Activated CD8-positive, alpha-beta T cell treated with anti-CD3 and anti-CD28 coated beads for 36 hours (primary cell): ENCODE results near the gene PRAC2. TPM values are rescaled to one million over a fixed set of nuclear protein-coding genes. Genes with fewer than 3 reads are reported as not detected.

Source experiments
- ATAC-seq: fragments of 200-7000 bp; cut with Tn5 transposase; one replicate; pipeline ENCODE4 v1.10.0; 2021; ENCODE audit warnings: mild to moderate bottlenecking, moderate library complexity
- CTCF ChIA-PET: fragments of 350-600 bp; sonication (Branson Sonifier 250); formaldehyde crosslinking; loops from one replicate; lab custom pipeline; 2021; ENCODE audit warnings: antibody characterized with exemption; lab: Charles Lee
- POLR2A ChIA-PET: fragments of 350-600 bp; sonication (Branson Sonifier 250); formaldehyde crosslinking; loops from one replicate; lab custom pipeline; 2021; ENCODE audit warnings: antibody characterized with exemption; lab: Charles Lee
- DNase-seq: peaks from one replicate; pipeline ENCODE4 v3.0.0-alpha.2; 2020
- H3K27ac Mint-ChIP-seq: one replicate; pipeline ENCODE4 v1.8.0; 2021; ENCODE audit warnings: mild to moderate bottlenecking, mixed read lengths
- H3K27me3 Mint-ChIP-seq: one replicate; pipeline ENCODE4 v1.8.0; 2021; ENCODE audit warnings: mixed read lengths
- H3K36me3 Mint-ChIP-seq: one replicate; pipeline ENCODE4 v1.8.0; 2021; ENCODE audit warnings: low read depth, mixed read lengths
- H3K4me1 Mint-ChIP-seq: one replicate; pipeline ENCODE4 v1.8.0; 2021; ENCODE audit warnings: low read depth, mixed read lengths
- H3K4me3 Mint-ChIP-seq: one replicate; pipeline ENCODE4 v1.8.0; 2021; ENCODE audit warnings: mild to moderate bottlenecking, moderate library complexity, mixed read lengths
- H3K9me3 Mint-ChIP-seq: one replicate; pipeline ENCODE4 v1.8.0; 2021; ENCODE audit warnings: mixed read lengths
- CTCF ChIP-seq: fragments of 200-600 bp; IDR thresholded peaks from one replicate; pipeline ENCODE4 v1.8.0; 2022; ENCODE audit warnings: antibody characterized with exemption, mild to moderate bottlenecking
- intact Hi-C: fragments of 100-400 bp; cut with micrococcal nuclease; formaldehyde crosslinking; loops from one replicate; pipeline ENCODE4 v1.10.0; 2022
- total RNA-seq, 2 experiments: library from RNA; stranded (reverse); gene quantifications; one replicate each; pipeline ENCODE4 v1.2.3, GENCODE V29; 2021

PRAC2 gene
- total RNA-seq, 2 experiments from 2014 or later: not detected

GRCh38 chr17:48747445-48748363 lies 24.7 kb downstream of the PRAC2 start:
- H3K9me3 Mint-ChIP-seq: no peaks in the 10 kb centered on the region
- DNase-seq: no peak
- H3K27me3 Mint-ChIP-seq: peaks cover 82% of the 10 kb centered on the region
- H3K4me1 Mint-ChIP-seq: no peaks in the 10 kb centered on the region
- no peak for TF ChIP-seq CTCF
- no peak overlapping the region for H3K27ac Mint-ChIP-seq
- no peaks in the 10 kb centered on the region for H3K36me3 Mint-ChIP-seq
- POLR2A ChIA-PET: interaction anchor here (0.7 to 1.1 kb wide), 3 partner anchors 19 to 24 kb away, joined by 3 read pairs; partner anchors contain the start of gene HOXB13
- ATAC-seq: no peak
- H3K4me3 Mint-ChIP-seq: no peak overlapping the region
- CTCF ChIA-PET: interaction anchor here (1.3 to 2.5 kb wide), 3 partner anchors 10 to 131 kb away, joined by 3 to 8 read pairs (median 4); no protein-coding TSS in a partner anchor
- intact Hi-C loops: no loop called here

GRCh38 chr17:48748718-48749566 lies 26.0 kb downstream of the PRAC2 start:
- Mint-ChIP-seq H3K27me3 (peaks cover 83% of the 10 kb centered on the region), H3K9me3 (no peaks in the 10 kb centered on the region), H3K4me1 (peaks cover 2% of the 10 kb centered on the region), H3K36me3 (no peaks in the 10 kb centered on the region), H3K4me3 (no peak overlapping the region), H3K27ac (no peak overlapping the region)
- DNase-seq: no peak
- intact Hi-C loops: no loop called here
- ChIA-PET CTCF (interaction anchor here (1.3 to 2.5 kb wide), 5 partner anchors 11 to 130 kb away, joined by 3 to 8 read pairs (median 4); no protein-coding TSS in a partner anchor), POLR2A (interaction anchor here (0.8 to 1.1 kb wide), 2 partner anchors 23 kb away, joined by 3 to 5 read pairs; no protein-coding TSS in a partner anchor)
- no peak for ATAC-seq
- no peak for TF ChIP-seq CTCF

- H3K4me3 Mint-ChIP-seq: no peak overlapping the region
- no peaks in the 10 kb centered on the region for H3K36me3 Mint-ChIP-seq
- ChIA-PET POLR2A (interaction anchor here (0.7 to 0.8 kb wide), 2 partner anchors 11 to 24 kb away, joined by 3 to 5 read pairs; no protein-coding TSS in a partner anchor), CTCF (interaction anchor here (1.1 to 3.1 kb wide), 9 partner anchors 17 to 129 kb away, joined by 4 to 32 read pairs (median 6); partner anchors contain the start of gene PRAC2)
- intact Hi-C loops: loop anchor here (5.0 kb wide), 1 partner anchor 33 kb away; no protein-coding TSS in a partner anchor
- no peak for TF ChIP-seq CTCF
- no peak for ATAC-seq
- H3K4me1 Mint-ChIP-seq: peaks cover 2% of the 10 kb centered on the region
- DNase-seq: no peak
- no peak overlapping the region for H3K27ac Mint-ChIP-seq
- peaks cover 85% of the 10 kb centered on the region for H3K27me3 Mint-ChIP-seq
- H3K9me3 Mint-ChIP-seq: no peaks in the 10 kb centered on the region
Measured at GRCh38 chr17:48749621-48750553, 26.9 kb downstream of the PRAC2 start.

GRCh38 chr17:48751172-48751571 lies 28.2 kb downstream of the PRAC2 start:
- TF ChIP-seq CTCF: no peak
- Mint-ChIP-seq H3K27me3 (peaks cover 87% of the 10 kb centered on the region), H3K9me3 (no peaks in the 10 kb centered on the region), H3K36me3 (no peaks in the 10 kb centered on the region), H3K4me1 (peaks cover 2% of the 10 kb centered on the region), H3K4me3 (no peak overlapping the region), H3K27ac (no peak overlapping the region)
- intact Hi-C loops: loop anchor here (5.0 kb wide), 1 partner anchor 34 kb away; no protein-coding TSS in a partner anchor
- no peak for DNase-seq
- no peak for ATAC-seq
- ChIA-PET POLR2A (interaction anchor here (0.7 kb wide), 1 partner anchor 12 kb away, joined by 3 read pairs; no protein-coding TSS in a partner anchor), CTCF (interaction anchor here (1.0 to 3.1 kb wide), 10 partner anchors 13 to 128 kb away, joined by 3 to 32 read pairs (median 5); partner anchors contain the start of gene PRAC2)
